Mammary epithelial cell (primary cell): ENCODE data around the gene DBNL.
"Not testable (repeated sequence)": the region's sequence is repeated elsewhere in the genome, so short reads cannot be mapped to it uniquely, and the experiment has no call there.

ENCODE experiments used
- EZH2 ChIP-seq: IDR thresholded peaks from 2 replicates; pipeline ENCODE4 v1.6.1; 2012; ENCODE audit warnings: low read length, inconsistent platforms, borderline replicate concordance
- TF ChIP-seq, protein P1 (sequence below), 2 donors: IDR thresholded peaks in 1 of 2; conservative IDR thresholded peaks in 1 of 2; 2 replicates each; pipeline ENCODE4 v1.5.1; 2011 to 2012; ENCODE audit warnings: inconsistent platforms in 2 of 2, low read length in 2 of 2, mild to moderate bottlenecking in 2 of 2, control low read depth in 1 of 2, low read depth in 1 of 2; ENCODE audit not compliant: insufficient read depth in 1 of 2; ENCODE audit errors: extremely low read depth in 1 of 2

DNA sequence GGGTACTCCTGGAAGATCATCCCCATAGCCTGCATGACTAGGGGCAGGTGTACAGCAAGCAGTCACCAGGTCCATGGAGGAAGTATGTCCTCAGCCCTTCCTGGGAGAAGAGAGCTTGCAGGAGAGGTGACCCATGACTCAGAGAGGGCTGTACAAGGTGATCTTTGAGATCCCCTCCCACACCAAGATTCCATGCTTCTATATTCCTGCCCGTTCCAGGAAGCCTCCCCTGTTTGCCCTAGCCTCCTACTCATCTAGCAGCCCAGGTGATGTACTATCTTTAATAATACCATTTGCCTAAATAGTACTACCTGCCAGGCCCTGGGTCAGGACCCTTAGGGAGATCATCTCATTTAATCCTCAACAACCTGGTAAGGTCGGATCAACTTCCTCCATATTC, 6.6 kb upstream of the DBNL start:
- TF ChIP-seq, protein P1, sequence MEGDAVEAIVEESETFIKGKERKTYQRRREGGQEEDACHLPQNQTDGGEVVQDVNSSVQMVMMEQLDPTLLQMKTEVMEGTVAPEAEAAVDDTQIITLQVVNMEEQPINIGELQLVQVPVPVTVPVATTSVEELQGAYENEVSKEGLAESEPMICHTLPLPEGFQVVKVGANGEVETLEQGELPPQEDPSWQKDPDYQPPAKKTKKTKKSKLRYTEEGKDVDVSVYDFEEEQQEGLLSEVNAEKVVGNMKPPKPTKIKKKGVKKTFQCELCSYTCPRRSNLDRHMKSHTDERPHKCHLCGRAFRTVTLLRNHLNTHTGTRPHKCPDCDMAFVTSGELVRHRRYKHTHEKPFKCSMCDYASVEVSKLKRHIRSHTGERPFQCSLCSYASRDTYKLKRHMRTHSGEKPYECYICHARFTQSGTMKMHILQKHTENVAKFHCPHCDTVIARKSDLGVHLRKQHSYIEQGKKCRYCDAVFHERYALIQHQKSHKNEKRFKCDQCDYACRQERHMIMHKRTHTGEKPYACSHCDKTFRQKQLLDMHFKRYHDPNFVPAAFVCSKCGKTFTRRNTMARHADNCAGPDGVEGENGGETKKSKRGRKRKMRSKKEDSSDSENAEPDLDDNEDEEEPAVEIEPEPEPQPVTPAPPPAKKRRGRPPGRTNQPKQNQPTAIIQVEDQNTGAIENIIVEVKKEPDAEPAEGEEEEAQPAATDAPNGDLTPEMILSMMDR (conservative IDR thresholded peaks at IDR 0.05 in 1 of 2, IDR thresholded peaks at IDR 0.05 in 1 of 2; ENCODE audit: extremely low read depth in 1 of 2, insufficient read depth in 1 of 2, low read depth in 1 of 2, low read length in 2 of 2): not testable (repeated sequence)
- not testable (repeated sequence) for TF ChIP-seq EZH2
